Measurements from ENCODE around the gene TGM2.

DNA sequence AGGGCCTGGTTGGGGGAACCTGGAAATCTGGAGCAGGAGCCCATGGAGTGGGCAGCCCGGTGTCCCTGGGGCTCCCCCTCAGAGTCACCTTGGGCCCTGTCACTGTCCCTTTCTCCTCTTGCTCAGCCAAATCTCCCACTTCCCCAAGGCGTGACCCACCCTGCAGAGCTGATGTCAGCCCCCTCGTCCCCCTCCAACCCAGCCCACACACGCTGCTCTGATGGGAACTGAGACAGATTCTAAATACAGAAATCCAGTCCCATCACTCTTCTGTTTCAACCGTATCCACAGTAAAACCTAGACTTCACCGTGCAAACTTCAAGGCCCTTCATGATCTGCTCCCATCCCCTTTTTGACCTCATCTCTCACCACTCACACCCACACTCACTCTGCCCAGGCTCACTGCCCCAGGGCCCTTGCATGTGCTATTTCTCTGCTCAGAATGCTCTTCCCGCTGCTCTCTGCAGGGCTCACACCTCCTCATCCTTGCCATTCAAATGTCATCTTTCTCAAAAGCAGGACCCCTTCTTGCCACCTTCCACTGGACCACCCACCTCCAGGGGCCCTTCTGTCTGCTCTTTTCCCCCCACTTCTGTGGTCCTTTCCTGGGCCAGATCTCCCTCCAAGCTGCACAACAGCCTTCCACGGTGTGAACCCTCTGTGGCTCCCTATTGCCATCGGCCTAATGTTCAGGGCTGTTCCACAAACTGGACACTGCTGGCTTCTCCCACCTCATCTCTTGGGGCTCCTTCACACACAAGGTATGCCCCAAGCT is 16.6 kb downstream of the TGM2 start:
- TF ChIP-seq, protein P1, sequence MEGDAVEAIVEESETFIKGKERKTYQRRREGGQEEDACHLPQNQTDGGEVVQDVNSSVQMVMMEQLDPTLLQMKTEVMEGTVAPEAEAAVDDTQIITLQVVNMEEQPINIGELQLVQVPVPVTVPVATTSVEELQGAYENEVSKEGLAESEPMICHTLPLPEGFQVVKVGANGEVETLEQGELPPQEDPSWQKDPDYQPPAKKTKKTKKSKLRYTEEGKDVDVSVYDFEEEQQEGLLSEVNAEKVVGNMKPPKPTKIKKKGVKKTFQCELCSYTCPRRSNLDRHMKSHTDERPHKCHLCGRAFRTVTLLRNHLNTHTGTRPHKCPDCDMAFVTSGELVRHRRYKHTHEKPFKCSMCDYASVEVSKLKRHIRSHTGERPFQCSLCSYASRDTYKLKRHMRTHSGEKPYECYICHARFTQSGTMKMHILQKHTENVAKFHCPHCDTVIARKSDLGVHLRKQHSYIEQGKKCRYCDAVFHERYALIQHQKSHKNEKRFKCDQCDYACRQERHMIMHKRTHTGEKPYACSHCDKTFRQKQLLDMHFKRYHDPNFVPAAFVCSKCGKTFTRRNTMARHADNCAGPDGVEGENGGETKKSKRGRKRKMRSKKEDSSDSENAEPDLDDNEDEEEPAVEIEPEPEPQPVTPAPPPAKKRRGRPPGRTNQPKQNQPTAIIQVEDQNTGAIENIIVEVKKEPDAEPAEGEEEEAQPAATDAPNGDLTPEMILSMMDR (IDR thresholded peaks at IDR 0.05): no peak
- TF ChIP-seq POLR2A (IDR thresholded peaks at IDR 0.05; ENCODE audit: low read depth) (no peak), POLR2AphosphoS5 (IDR thresholded peaks at IDR 0.05) (no peak)

Data from esophagus muscularis mucosa (tissue), 3 donors.